ENCODE measurements around the gene ADGRV1. TPM values are rescaled to one million over a fixed set of nuclear protein-coding genes. Genes with fewer than 3 reads are reported as not detected.
"Not testable (repeated sequence)": the region's sequence is repeated elsewhere in the genome, so short reads cannot be mapped to it uniquely, and the experiment has no call there.

The ADGRV1 gene
- total RNA-seq, 2 donors from 2014 or later, result 0.44 to 0.52 TPM

GRCh38 chr5:90767710-90768109 lies 209.1 kb downstream of the ADGRV1 start:
- ATAC-seq, result no peak
- peaks cover 2% of the 10 kb centered on the region for H3K4me1 Mint-ChIP-seq

GRCh38 chr5:90770006-90770541 lies 211.5 kb downstream of the ADGRV1 start:
- ATAC-seq, H3K4me3 Mint-ChIP-seq, H3K4me1 Mint-ChIP-seq: not testable (repeated sequence)

More at GRCh38 chr5:90767710-90768109, 209.1 kb downstream of the ADGRV1 start:
- DNase-seq, result no peak
- peaks cover 34% of the 10 kb centered on the region for H3K27me3 Mint-ChIP-seq
- H3K27ac Mint-ChIP-seq, result no peak overlapping the region
- H3K36me3 Mint-ChIP-seq (ENCODE audit: low read depth), result no peaks in the 10 kb centered on the region
- no peaks in the 10 kb centered on the region for H3K9me3 ChIP-seq (ENCODE audit: control insufficient read depth, low read length, poor library complexity, severe bottlenecking)
- no peak overlapping the region for H3K4me3 Mint-ChIP-seq

GRCh38 chr5:90777959-90778358 lies 219.4 kb downstream of the ADGRV1 start:
- Mint-ChIP-seq H3K27ac (peak overlapping the region; percentile 39), H3K4me1 (peaks cover 8% of the 10 kb centered on the region), H3K27me3 (peaks cover 12% of the 10 kb centered on the region), H3K4me3 (no peak overlapping the region), H3K36me3 (ENCODE audit: low read depth) (no peaks in the 10 kb centered on the region)
- H3K9me3 ChIP-seq (ENCODE audit: control insufficient read depth, low read length, poor library complexity, severe bottlenecking), result no peaks in the 10 kb centered on the region
- no peak for DNase-seq
- no peak for ATAC-seq

More at GRCh38 chr5:90770006-90770541, 211.5 kb downstream of the ADGRV1 start:
- H3K27me3 Mint-ChIP-seq, result peaks cover 37% of the 10 kb centered on the region
- not testable (repeated sequence) for H3K36me3 Mint-ChIP-seq (ENCODE audit: low read depth); DNase-seq; H3K27ac Mint-ChIP-seq; H3K9me3 ChIP-seq (ENCODE audit: control insufficient read depth, low read length, poor library complexity, severe bottlenecking)

- Mint-ChIP-seq H3K27me3 (peaks cover 24% of the 10 kb centered on the region), H3K4me1 (peaks cover 5% of the 10 kb centered on the region), H3K27ac (no peak overlapping the region), H3K36me3 (ENCODE audit: low read depth) (no peaks in the 10 kb centered on the region), H3K4me3 (no peak overlapping the region)
- no peaks in the 10 kb centered on the region for H3K9me3 ChIP-seq (ENCODE audit: control insufficient read depth, low read length, poor library complexity, severe bottlenecking)
- peak; percentile 37 to 62 (median 38) for DNase-seq
- ATAC-seq, result peak; percentile 75
Observed at GRCh38 chr5:90783460-90784333, 225.1 kb downstream of the ADGRV1 start.

DNA sequence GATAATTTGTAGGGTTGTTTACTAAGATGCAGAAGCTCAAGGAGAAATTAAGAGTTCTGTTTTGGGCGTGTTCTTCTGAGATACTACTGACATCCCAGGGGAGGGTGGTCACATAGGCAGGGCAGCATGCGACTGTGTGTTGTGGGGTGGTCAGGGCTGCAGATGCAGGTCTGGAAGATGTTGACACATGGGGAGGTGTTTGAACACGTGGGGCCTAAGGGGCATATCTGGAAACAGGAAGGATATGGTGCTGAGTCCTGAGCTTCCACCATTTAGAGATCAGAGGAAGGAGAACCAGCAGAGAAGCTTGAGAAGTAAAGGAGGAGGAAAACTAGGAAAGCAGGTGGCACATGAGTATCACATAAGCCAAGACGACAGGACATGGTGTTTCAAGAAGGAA lies 228.2 kb downstream of the ADGRV1 start:
- no peak overlapping the region for H3K4me3 Mint-ChIP-seq
- H3K36me3 Mint-ChIP-seq (ENCODE audit: low read depth), result no peaks in the 10 kb centered on the region
- no peaks in the 10 kb centered on the region for H3K9me3 ChIP-seq (ENCODE audit: control insufficient read depth, low read length, poor library complexity, severe bottlenecking)
- peaks cover 22% of the 10 kb centered on the region for H3K27me3 Mint-ChIP-seq
- no peak overlapping the region for H3K27ac Mint-ChIP-seq
- ATAC-seq, result no peak
- no peak for DNase-seq
- H3K4me1 Mint-ChIP-seq, result no peaks in the 10 kb centered on the region

GRCh38 chr5:90792725-90793124 lies 234.1 kb downstream of the ADGRV1 start:
- Mint-ChIP-seq H3K4me1 (no peaks in the 10 kb centered on the region), H3K27me3 (peaks cover 8% of the 10 kb centered on the region), H3K36me3 (ENCODE audit: low read depth) (no peaks in the 10 kb centered on the region), H3K4me3 (no peak overlapping the region), H3K27ac (no peak overlapping the region)
- DNase-seq, result no peak
- H3K9me3 ChIP-seq (ENCODE audit: control insufficient read depth, low read length, poor library complexity, severe bottlenecking), result no peaks in the 10 kb centered on the region
- no peak for ATAC-seq

DNA sequence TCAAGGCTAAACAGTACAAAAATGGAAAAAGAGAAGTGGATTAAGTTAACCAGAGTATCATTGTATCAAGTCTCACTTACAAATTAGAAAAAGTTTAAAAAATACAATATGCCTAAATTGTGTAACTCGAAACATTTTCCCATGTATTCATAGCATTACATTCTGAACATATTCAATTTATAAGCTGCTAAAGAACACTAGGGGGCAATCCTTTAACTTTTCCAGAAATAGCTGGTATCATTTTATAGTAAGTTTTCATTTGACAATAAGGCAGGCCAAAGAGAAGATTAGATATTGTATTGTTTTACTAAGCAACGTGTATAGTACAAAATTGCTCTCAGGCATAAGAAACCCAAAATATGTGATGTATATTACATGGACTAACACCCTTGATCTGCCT lies 234.6 kb downstream of the ADGRV1 start:
- H3K4me1 Mint-ChIP-seq, result no peaks in the 10 kb centered on the region
- DNase-seq, result no peak
- no peak for ATAC-seq
- H3K27me3 Mint-ChIP-seq, result peaks cover 8% of the 10 kb centered on the region
- no peak overlapping the region for H3K27ac Mint-ChIP-seq
- H3K36me3 Mint-ChIP-seq (ENCODE audit: low read depth), result no peaks in the 10 kb centered on the region
- no peak overlapping the region for H3K4me3 Mint-ChIP-seq
- H3K9me3 ChIP-seq (ENCODE audit: control insufficient read depth, low read length, poor library complexity, severe bottlenecking), result no peaks in the 10 kb centered on the region

- not testable (repeated sequence) for H3K27me3 Mint-ChIP-seq; H3K4me1 Mint-ChIP-seq; H3K36me3 Mint-ChIP-seq (ENCODE audit: low read depth); H3K27ac Mint-ChIP-seq; H3K4me3 Mint-ChIP-seq; ATAC-seq; H3K9me3 ChIP-seq (ENCODE audit: control insufficient read depth, low read length, poor library complexity, severe bottlenecking); DNase-seq
Observed at GRCh38 chr5:90796919-90797318, 238.3 kb downstream of the ADGRV1 start.

DNA sequence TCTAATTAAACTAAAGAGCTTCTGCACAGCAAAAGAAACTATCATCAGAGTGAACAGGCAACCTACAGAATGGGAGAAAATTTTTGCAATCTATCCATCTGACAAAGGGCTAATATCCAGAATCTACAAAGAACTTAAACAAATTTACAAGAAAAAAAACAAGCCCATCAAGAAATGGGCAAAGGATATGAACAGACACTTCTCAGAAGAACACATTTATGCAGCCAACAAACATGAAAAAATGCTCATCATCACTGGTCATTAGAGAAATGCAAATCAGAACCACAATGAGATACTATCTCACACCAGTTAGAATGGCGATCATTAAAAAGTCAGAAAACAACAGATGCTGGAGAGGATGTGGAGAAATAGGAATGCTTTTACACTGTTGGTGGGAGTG lies 241.5 kb downstream of the ADGRV1 start:
- not testable (repeated sequence) for H3K9me3 ChIP-seq (ENCODE audit: control insufficient read depth, low read length, poor library complexity, severe bottlenecking); DNase-seq; H3K27me3 Mint-ChIP-seq; H3K4me3 Mint-ChIP-seq; H3K27ac Mint-ChIP-seq; H3K4me1 Mint-ChIP-seq; H3K36me3 Mint-ChIP-seq (ENCODE audit: low read depth); ATAC-seq

GRCh38 chr5:90800515-90800914 lies 241.9 kb downstream of the ADGRV1 start:
- DNase-seq; H3K4me1 Mint-ChIP-seq; H3K27ac Mint-ChIP-seq; H3K9me3 ChIP-seq (ENCODE audit: control insufficient read depth, low read length, poor library complexity, severe bottlenecking); ATAC-seq; H3K36me3 Mint-ChIP-seq (ENCODE audit: low read depth); H3K27me3 Mint-ChIP-seq; H3K4me3 Mint-ChIP-seq: not testable (repeated sequence)

DNA sequence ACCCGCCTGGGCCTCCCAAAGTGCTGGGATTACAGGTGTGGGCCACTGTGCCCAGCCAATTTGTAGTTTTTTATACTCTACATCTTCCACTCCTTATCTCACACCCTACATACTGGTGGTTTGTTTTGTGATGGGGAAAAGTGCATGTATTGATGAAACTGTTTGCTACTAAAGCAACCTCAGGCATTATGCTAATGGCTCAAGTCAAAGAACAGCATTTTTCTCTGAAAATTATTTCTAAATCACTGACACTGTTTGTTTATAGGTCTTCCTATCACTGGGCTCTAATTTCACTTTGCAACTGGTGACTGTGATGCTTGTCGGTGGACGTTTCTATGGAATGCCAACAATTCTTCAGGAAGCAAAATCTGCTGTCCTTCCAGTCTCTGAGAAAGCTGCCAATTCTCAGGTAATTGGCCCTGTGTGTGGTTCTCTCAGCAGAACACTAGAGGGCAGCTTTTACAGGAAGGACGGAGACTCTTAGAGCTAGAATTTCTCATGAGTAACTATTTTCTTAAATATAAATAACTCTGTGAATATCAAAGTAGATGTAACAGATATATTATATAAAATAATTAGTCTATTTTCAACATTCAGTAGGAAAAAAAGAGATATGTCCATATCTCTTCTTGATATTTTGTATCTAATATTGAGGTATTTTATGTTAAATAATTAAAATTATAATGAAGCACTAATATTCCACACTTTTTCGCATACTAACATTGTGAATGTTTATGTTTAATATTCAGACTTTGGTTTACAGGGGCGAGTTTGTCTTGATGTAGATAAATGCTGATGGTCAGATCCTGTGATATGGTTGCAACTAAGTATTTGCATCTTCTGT lies 244.1 kb downstream of the ADGRV1 start:
- no peak overlapping the region for H3K4me3 Mint-ChIP-seq
- H3K36me3 Mint-ChIP-seq (ENCODE audit: low read depth), result no peaks in the 10 kb centered on the region
- peak; percentile 50 for ATAC-seq
- DNase-seq, result no peak
- peaks cover 4% of the 10 kb centered on the region for H3K4me1 Mint-ChIP-seq
- H3K27me3 Mint-ChIP-seq, result no peaks in the 10 kb centered on the region
- H3K27ac Mint-ChIP-seq, result no peak overlapping the region
- H3K9me3 ChIP-seq (ENCODE audit: control insufficient read depth, low read length, poor library complexity, severe bottlenecking), result no peaks in the 10 kb centered on the region

DNA sequence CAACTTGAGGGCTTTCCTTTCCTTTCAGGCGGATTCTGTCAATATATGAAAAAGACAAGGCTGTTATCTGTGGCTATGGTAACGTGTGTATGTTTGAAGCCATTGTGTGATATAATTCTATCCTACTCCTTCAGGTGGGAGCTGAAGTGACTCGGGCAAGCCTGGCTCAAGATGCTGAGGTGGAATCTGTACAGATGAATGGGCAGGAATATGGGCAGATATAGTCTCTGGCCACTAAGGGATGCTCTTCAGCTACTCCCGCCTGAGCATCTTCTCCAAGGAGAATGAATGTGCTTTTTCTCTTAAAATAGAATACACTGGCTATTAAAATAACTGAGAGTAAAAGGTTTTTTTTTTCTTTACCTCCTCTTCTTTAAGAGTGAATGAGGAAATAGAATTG lies 244.8 kb downstream of the ADGRV1 start:
- ATAC-seq, result no peak
- DNase-seq, result no peak
- H3K36me3 Mint-ChIP-seq (ENCODE audit: low read depth), result no peaks in the 10 kb centered on the region
- no peaks in the 10 kb centered on the region for H3K9me3 ChIP-seq (ENCODE audit: control insufficient read depth, low read length, poor library complexity, severe bottlenecking)
- H3K4me1 Mint-ChIP-seq, result peaks cover 4% of the 10 kb centered on the region
- H3K27me3 Mint-ChIP-seq, result peaks cover 4% of the 10 kb centered on the region
- H3K27ac Mint-ChIP-seq, result no peak overlapping the region
- no peak overlapping the region for H3K4me3 Mint-ChIP-seq

- Mint-ChIP-seq H3K36me3 (ENCODE audit: low read depth) (no peaks in the 10 kb centered on the region), H3K4me1 (peaks cover 4% of the 10 kb centered on the region), H3K27ac (no peak overlapping the region), H3K27me3 (peaks cover 6% of the 10 kb centered on the region), H3K4me3 (no peak overlapping the region)
- ATAC-seq, result no peak
- no peak for DNase-seq
- H3K9me3 ChIP-seq (ENCODE audit: control insufficient read depth, low read length, poor library complexity, severe bottlenecking), result no peaks in the 10 kb centered on the region
Observed at GRCh38 chr5:90803876-90804275, 245.3 kb downstream of the ADGRV1 start.

Measured in T-helper 17 cell (primary cell).